HEK293T (cell line): Measurements from ENCODE around the gene NDRG4.

Experiments used
- CTCF ChIA-PET: fragments of 350-600 bp; formaldehyde crosslinking; extraction: SDS; loops from one replicate; lab custom pipeline; 2021; ENCODE audit warnings: antibody characterized with exemption, inconsistent platforms; lab: Yijun Ruan, JAX
- POLR2A ChIA-PET: fragments of 350-600 bp; formaldehyde crosslinking; extraction: SDS; loops from one replicate; lab custom pipeline; 2020; ENCODE audit warnings: antibody characterized with exemption, inconsistent platforms; lab: Yijun Ruan, JAX
- DNase-seq: peaks from one replicate; pipeline ENCODE4 v3.0.0; 2012; ENCODE audit warnings: mixed read lengths; ENCODE audit errors: extremely low spot score
- ARNT ChIP-seq: fragments of 450-650 bp; IDR thresholded peaks from 2 replicates; pipeline ENCODE4 v1.6.1; 2017; ENCODE audit warnings: mild to moderate bottlenecking
- BHLHE40 ChIP-seq: fragments of 450-650 bp; IDR thresholded peaks from 2 replicates; pipeline ENCODE4 v1.6.1; 2016; ENCODE audit warnings: mild to moderate bottlenecking, moderate library complexity, borderline replicate concordance
- CTBP1 ChIP-seq: fragments of 450-650 bp; IDR thresholded peaks from 2 replicates; pipeline ENCODE4 v1.6.1; 2016; ENCODE audit warnings: borderline replicate concordance
- ELF4 ChIP-seq: fragments of 450-650 bp; IDR thresholded peaks from 2 replicates; pipeline ENCODE4 v1.6.1; 2017; ENCODE audit warnings: antibody characterized with exemption
- FOXA1 ChIP-seq: fragments of 450-650 bp; IDR thresholded peaks from 2 replicates; pipeline ENCODE4 v1.6.1; 2016; ENCODE audit warnings: mild to moderate bottlenecking
- FOXK2 ChIP-seq: fragments of 450-650 bp; IDR thresholded peaks from 2 replicates; pipeline ENCODE4 v1.6.1; 2016; ENCODE audit warnings: mild to moderate bottlenecking
- FOXM1 ChIP-seq: fragments of 450-650 bp; IDR thresholded peaks from 2 replicates; pipeline ENCODE4 v1.6.1; 2017; ENCODE audit warnings: mild to moderate bottlenecking, borderline replicate concordance
- HDGF ChIP-seq: fragments of 450-650 bp; IDR thresholded peaks from 2 replicates; pipeline ENCODE4 v1.6.1; 2017; ENCODE audit warnings: antibody characterized with exemption, borderline replicate concordance
- L3MBTL2 ChIP-seq: fragments of 450-650 bp; conservative IDR thresholded peaks from 2 replicates; pipeline ENCODE4 v1.6.1; 2016; ENCODE audit warnings: mild to moderate bottlenecking
- LEF1 ChIP-seq: fragments of 450-650 bp; IDR thresholded peaks from 2 replicates; pipeline ENCODE4 v1.6.1; 2017; ENCODE audit warnings: mild to moderate bottlenecking, borderline replicate concordance
- NFRKB ChIP-seq: fragments of 450-650 bp; IDR thresholded peaks from 2 replicates; pipeline ENCODE4 v1.6.1; 2016; ENCODE audit warnings: mild to moderate bottlenecking, moderate library complexity
- SP1 ChIP-seq: fragments of 450-650 bp; IDR thresholded peaks from 2 replicates; pipeline ENCODE4 v1.6.1; 2017
- SUZ12 ChIP-seq: fragments of 450-650 bp; IDR thresholded peaks from 2 replicates; pipeline ENCODE4 v1.6.1; 2016; ENCODE audit warnings: mild to moderate bottlenecking
- TARDBP ChIP-seq: fragments of 450-650 bp; IDR thresholded peaks from 2 replicates; pipeline ENCODE4 v1.6.1; 2016
- ZNF384 ChIP-seq: fragments of 450-650 bp; IDR thresholded peaks from 2 replicates; pipeline ENCODE4 v1.6.1; 2016
- TF ChIP-seq, protein P1 (sequence below): fragments of 450-650 bp; IDR thresholded peaks from 2 replicates; pipeline ENCODE4 v1.6.1; 2016

Gene NDRG4

GRCh38 chr16:58467905-58468304 lies 32.0 kb upstream of the NDRG4 start:
- POLR2A ChIA-PET = no interaction called here
- DNase-seq = no peak
- TF ChIP-seq SUZ12 (no peak), ZNF384 (no peak), FOXK2 (no peak), CTBP1 (no peak), BHLHE40 (no peak), HDGF (no peak), L3MBTL2 (no peak), TARDBP (no peak), ARNT (no peak), FOXA1 (no peak), SP1 (no peak), ELF4 (no peak), NFRKB (no peak), FOXM1 (no peak), LEF1 (no peak)
- TF ChIP-seq, protein P1, sequence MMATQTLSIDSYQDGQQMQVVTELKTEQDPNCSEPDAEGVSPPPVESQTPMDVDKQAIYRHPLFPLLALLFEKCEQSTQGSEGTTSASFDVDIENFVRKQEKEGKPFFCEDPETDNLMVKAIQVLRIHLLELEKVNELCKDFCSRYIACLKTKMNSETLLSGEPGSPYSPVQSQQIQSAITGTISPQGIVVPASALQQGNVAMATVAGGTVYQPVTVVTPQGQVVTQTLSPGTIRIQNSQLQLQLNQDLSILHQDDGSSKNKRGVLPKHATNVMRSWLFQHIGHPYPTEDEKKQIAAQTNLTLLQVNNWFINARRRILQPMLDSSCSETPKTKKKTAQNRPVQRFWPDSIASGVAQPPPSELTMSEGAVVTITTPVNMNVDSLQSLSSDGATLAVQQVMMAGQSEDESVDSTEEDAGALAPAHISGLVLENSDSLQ = no peak
- CTCF ChIA-PET = no interaction called here

GRCh38 chr16:58471209-58471975 lies 28.6 kb upstream of the NDRG4 start:
- ChIA-PET POLR2A (no interaction called here), CTCF (interaction anchor here (0.6 to 1.0 kb wide), 2 partner anchors 16 to 264 kb away, joined by 3 read pairs; no protein-coding TSS in a partner anchor)
- no peak for DNase-seq
- TF ChIP-seq BHLHE40 (no peak), FOXA1 (no peak), LEF1 (no peak), CTBP1 (no peak), L3MBTL2 (no peak), FOXM1 (no peak), SUZ12 (no peak), SP1 (no peak), TARDBP (no peak), NFRKB (no peak), ELF4 (no peak), ZNF384 (no peak), FOXK2 (no peak)
- TF ChIP-seq, protein P1 = no peak

- ChIA-PET CTCF (interaction anchor here (1.0 kb wide), 1 partner anchor 15 kb away, joined by 3 read pairs; no protein-coding TSS in a partner anchor), POLR2A (no interaction called here)
- TF ChIP-seq FOXA1 (no peak), ARNT (no peak), SUZ12 (no peak), L3MBTL2 (no peak), ZNF384 (no peak), FOXK2 (no peak), LEF1 (no peak), HDGF (no peak), TARDBP (no peak), FOXM1 (no peak), ELF4 (no peak), NFRKB (no peak), CTBP1 (no peak)
- TF ChIP-seq, protein P1 = no peak
- DNase-seq = no peak
Measured at GRCh38 chr16:58472266-58472665, 27.7 kb upstream of the NDRG4 start.

GRCh38 chr16:58472827-58473226 lies 27.1 kb upstream of the NDRG4 start:
- TF ChIP-seq ELF4 (no peak), FOXM1 (no peak), FOXA1 (no peak), TARDBP (no peak)
- TF ChIP-seq, protein P1 = no peak
- no peak for DNase-seq
- POLR2A ChIA-PET = interaction anchor here (1.0 kb wide), 1 partner anchor 123 kb away, joined by 5 read pairs; no protein-coding TSS in a partner anchor
- CTCF ChIA-PET = interaction anchor here (0.9 kb wide), 1 partner anchor 136 kb away, joined by 4 read pairs; no protein-coding TSS in a partner anchor

GRCh38 chr16:58474296-58474695 lies 25.6 kb upstream of the NDRG4 start:
- DNase-seq = no peak
- ChIA-PET CTCF (no interaction called here), POLR2A (no interaction called here)
- no peak for TF ChIP-seq FOXK2
- TF ChIP-seq SUZ12 = no peak
- no peak for TF ChIP-seq CTBP1
- TF ChIP-seq, protein P1 = no peak
- TF ChIP-seq TARDBP = no peak
- TF ChIP-seq ELF4 = no peak
- no peak for TF ChIP-seq L3MBTL2
- TF ChIP-seq LEF1 = no peak
- TF ChIP-seq SP1 = no peak
- no peak for TF ChIP-seq BHLHE40
- no peak for TF ChIP-seq HDGF
- TF ChIP-seq NFRKB = no peak
- no peak for TF ChIP-seq ARNT
- TF ChIP-seq FOXM1 = no peak
